ENCODE measurements around the gene CIBAR2. TPM values are rescaled to one million over a fixed set of nuclear protein-coding genes. Genes with fewer than 3 reads are reported as not detected.

Gene CIBAR2
- total and polyA plus RNA-seq, 2 experiments from 2014 or later = not detected

GRCh38 chr16:85088570-85089199 is 23.6 kb downstream of the CIBAR2 start (continued):
- TF ChIP-seq CTCF (conservative IDR thresholded peaks at IDR 0.05; ENCODE audit: low read depth in 2 of 2) (no peak), CREB1 (CRISPR knock-in tag; IDR thresholded peaks at IDR 0.05; ENCODE audit: low read depth) (no peak), REST (IDR thresholded peaks at IDR 0.05; ENCODE audit: unreplicated experiment) (no peak), STAT1 (IDR thresholded peaks at IDR 0.05; ENCODE audit: unreplicated experiment) (no peak), ZNF114 (CRISPR knock-in tag; IDR thresholded peaks at IDR 0.05) (no peak), POLR2AphosphoS5 (IDR thresholded peaks at IDR 0.05; ENCODE audit: low read depth) (no peak)

- Histone ChIP-seq H2AFZ (no peak overlapping the region), H3K9me2 (ENCODE audit: insufficient read depth) (no peaks in the 10 kb centered on the region), H3K27me3 (ENCODE audit: insufficient read depth) (peaks cover 20% of the 10 kb centered on the region), H3K79me2 (replicated peaks; ENCODE audit: insufficient read depth) (no peaks in the 10 kb centered on the region), H3K4me1 (ENCODE audit: insufficient read depth) (peaks cover 10% of the 10 kb centered on the region), H3K36me3 (ENCODE audit: insufficient read depth) (no peaks in the 10 kb centered on the region), H3K27ac (ENCODE audit: low read depth) (no peak overlapping the region), H3F3A (replicated peaks; ENCODE audit: low read depth) (peaks cover 2% of the 10 kb centered on the region; the same call in 1 of the 2 replicates), H3K4me3 (no peak overlapping the region), H3K4me2 (no peak overlapping the region), H4K20me1 (replicated peaks; ENCODE audit: insufficient read depth) (no peaks in the 10 kb centered on the region; the same call in 1 of the 2 replicates)
- H3K36me3 Mint-ChIP-seq (ENCODE audit: low read depth) = no peaks in the 10 kb centered on the region
- no peak overlapping the region for H3K27ac Mint-ChIP-seq
- peaks cover 24% of the 10 kb centered on the region for H3K4me1 Mint-ChIP-seq
- no peak for TF ChIP-seq NANOG (IDR thresholded peaks at IDR 0.05; ENCODE audit: borderline replicate concordance)
- DNase-seq (ENCODE audit: low spot score) (no peak), ATAC-seq (no peak)
- H3K27me3 Mint-ChIP-seq (ENCODE audit: insufficient read depth, low read depth, poor library complexity) = peaks cover 24% of the 10 kb centered on the region
- H3K9me3 Mint-ChIP-seq = no peaks in the 10 kb centered on the region
- H3K4me3 Mint-ChIP-seq = no peak overlapping the region
Observed at GRCh38 chr16:85087899-85088569, 24.2 kb downstream of the CIBAR2 start.
